NK-92 (cell line): ENCODE data around the gene UNG.
"Not testable (repeated sequence)": the region's sequence is repeated elsewhere in the genome, so short reads cannot be mapped to it uniquely, and the experiment has no call there.

Experiments used
- DNase-seq: peaks from one replicate; lab custom pipeline; 2025; ENCODE audit not compliant: unreplicated experiment; lab: John Stamatoyannopoulos, UW

Gene UNG

DNA sequence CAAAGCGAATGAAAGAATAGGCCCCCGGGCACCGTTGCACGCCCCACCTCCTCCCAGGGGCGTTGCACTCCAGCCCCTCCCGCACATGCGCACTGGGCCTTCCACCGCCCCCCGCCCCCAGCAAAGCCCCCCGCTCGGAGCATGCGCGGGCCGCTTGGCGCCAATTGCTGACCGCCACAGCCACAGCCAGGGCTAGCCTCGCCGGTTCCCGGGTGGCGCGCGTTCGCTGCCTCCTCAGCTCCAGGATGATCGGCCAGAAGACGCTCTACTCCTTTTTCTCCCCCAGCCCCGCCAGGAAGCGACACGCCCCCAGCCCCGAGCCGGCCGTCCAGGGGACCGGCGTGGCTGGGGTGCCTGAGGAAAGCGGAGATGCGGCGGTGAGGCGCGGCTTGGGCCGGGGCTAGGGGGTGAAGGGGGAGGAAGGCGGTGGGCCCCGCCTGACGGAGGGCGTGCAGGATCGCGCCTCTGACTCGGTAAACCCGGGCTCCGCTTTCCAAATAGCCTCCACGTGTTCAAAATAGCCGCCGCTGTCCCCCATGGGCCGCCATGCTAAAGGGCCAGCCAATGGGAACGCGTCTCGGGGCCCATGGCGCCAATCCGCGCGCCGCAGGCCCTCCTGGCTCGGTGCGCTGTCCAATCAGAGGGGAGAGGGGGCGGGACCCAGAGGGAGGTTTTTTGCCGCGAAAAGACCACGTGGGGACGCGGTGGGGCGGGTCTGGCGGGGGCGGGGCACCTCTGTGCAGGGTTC is at the start of gene UNG:
UNG (plus strand) TSS at position 163 of the 748 bp plus-strand sequence; CDS start at position 246, 83 bp downstream.
- DNase-seq = peak; percentile 74

DNA sequence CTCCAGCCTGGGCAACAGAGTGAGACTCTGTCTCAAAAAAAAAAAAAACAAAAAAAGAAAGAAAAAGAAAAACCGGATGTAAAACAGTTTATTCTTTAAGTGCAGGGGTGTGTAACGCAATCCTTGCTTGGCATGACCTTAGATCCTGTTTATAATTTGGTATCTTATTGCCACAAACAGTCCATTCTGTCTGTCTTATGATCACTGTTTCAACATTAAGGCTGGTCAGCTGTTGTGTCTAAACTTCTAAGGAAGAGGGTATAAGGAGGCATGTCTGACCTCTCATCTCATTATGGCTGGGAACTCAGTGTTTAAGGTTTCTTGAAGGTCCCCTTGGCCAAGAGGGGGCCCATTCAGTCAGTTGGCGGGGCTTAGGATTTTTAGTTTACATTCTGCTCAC is 48.7 kb upstream of the UNG start:
- DNase-seq = not testable (repeated sequence)

DNA sequence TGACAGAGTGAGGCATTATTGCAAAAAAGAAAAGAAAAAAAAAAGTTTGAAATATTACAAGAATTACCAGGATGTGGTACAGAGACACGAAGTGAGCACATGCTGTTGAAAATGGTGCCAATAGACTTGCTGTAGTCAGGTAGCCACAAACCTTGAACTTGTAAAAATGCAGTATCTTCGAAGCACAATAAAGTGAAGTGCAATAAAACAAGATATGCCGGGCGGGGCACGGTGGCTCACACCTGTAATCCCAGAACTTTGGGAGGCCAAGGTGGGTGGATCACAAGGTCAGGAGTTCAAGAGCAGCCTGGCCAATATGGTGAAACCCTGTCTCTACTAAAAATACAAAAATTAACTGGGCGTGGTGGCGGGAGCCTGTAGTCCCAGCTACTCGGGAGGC is 47.6 kb upstream of the UNG start:
- DNase-seq = not testable (repeated sequence)

DNA sequence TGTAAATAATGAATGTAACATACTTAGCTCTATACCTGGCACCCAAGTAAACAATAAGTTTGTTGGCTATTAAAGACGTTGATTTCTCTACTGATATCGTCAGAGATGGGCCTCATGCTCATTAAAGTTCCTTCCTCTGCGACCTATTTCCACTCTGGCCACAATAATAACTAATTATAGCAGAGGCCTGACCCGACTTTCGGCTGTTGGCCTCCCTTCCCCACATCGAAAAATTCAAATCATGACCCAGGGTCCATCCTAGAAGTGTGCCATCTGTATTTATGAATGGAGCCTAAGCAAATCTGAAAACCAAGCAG is 45.3 kb upstream of the UNG start:
- DNase-seq = no peak

DNA sequence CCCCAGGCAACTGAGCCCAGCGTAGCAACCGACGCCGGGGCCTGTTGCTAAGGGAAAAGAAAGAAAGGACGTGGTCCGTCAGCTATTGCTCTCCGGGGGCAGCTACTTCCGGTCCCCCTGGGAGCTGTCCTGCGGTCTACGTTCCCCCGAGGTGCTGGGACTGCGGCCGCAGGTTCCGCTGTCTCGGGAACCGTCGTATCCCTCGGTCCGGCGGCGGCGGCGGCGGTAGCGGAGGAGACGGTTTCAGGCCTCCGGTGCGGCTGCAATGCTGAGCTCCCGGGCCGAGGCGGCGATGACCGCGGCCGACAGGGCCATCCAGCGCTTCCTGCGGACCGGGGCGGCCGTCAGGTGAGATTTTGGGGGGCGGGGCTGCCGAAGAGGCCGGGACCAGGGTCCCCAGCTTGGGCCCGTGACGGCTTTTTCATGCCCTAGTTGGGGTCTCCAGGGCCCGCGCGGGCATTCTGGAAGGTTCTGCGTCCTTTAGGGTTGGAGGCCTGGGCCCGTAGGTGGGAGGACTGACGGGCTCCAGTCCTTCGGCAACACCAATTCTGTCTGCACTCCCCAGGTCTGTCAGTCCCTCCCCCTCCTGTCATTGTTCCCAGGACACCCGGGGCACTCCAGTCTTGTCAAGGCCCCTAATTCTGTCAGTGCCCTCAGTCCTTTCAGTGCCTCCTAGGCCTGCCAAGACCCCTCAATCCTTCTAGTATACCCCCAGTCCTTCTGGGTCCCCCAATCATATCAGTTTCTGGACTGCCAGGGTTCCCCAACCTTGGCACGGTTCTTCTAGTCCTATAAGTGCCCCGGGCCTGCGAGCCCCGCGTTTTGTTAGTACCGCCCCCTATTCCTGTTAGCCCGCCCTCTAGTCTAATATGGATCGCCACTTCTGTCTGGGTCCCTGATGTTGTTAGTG is 44.7 kb upstream of the UNG start, which contains the start of gene USP30:
USP30 (plus strand) TSS at position 163 of the 910 bp plus-strand sequence; CDS start at position 266, 103 bp downstream.
- peak; percentile 32 for DNase-seq

DNA sequence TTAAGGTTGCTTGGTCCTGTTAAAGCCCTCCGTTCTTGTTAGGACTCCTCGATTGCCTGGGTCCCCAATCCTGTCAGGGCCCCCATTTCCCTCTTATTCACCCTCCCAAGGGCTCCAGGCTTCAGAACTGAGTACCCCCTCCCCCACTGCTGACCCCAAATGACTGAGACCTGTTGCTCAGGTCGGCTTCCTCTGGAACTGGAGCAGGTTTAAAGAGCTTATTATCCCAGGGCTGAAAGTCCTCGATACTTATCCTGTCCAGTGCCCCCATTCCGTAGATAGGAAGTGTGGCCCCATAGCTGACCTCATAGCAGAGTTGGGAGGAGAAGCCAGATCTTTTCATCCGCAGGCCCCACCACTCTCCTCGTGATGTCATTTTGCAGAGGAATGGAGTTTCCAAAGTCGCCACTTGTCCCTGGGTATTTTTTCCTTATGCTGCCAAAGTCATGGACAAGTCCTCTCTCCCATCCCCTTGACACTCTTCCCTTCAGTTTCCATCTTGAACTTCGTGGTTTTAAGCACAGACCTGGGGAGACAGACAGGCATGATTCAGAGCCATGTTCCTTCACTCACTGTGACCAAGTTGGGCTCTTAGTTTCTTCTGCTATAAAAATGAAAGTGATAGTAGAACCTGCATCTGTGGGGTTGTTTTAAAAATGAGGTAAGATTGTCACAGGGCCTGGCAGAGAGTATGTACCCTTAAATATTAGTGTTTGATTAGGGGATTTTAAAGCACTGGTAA is 43.8 kb upstream of the UNG start:
- DNase-seq = no peak

DNA sequence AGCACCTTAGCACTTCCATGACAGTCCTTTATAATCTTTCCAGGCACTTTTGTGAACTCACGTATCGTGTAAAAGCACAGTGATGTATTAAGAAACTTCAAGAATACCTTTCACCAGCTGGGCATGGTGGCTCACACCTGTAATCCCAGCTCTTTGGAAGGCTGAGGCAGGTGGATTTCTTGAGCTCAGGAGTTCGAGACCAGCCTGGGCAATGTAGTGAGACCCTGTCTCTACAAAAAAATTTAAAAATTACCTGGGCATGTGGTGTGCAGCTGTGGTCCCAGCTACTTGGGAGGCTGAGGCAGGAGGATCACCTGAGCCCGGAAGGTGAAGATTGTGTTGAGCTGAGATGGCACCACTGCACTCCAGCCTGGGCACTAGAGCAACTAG is 43.3 kb upstream of the UNG start:
- DNase-seq = not testable (repeated sequence)

DNA sequence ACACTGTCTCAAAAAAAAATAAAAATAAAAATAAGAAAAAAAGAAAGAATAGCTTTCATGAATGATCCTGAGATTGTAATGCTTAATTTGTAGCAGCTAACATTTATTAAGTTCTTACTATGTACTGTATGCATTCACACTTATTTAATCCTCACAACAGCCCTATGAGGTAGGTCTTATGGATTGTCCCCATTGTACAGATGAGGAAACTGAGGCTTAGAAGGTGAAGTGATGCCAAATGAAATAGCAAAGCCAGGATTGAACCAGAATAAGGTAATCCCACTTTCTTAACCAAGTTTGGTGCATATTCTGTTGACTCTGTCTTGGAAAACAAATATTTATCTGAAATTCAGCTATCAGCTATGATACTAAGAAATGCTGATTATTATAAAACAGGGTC is 42.9 kb upstream of the UNG start:
- DNase-seq = no peak

DNA sequence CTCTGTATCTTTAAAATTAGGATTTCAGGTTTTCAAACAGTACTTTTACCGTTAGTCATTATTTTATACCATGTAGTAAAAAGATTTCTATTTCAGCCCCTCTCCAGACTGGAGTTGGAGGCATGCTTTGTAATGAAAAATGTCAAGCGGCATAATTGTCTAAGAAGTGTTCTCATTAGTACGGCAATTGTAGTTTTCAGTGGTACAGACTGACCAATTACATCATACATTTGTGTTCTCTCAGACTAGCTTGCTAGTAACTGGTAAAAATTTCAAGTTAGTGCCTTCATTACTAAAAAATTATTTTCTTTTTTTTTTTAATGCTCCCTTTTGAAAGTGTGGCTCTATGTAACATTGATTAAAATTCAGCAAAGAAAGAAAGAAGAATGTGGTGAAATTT is 40.5 kb upstream of the UNG start:
- no peak for DNase-seq

DNA sequence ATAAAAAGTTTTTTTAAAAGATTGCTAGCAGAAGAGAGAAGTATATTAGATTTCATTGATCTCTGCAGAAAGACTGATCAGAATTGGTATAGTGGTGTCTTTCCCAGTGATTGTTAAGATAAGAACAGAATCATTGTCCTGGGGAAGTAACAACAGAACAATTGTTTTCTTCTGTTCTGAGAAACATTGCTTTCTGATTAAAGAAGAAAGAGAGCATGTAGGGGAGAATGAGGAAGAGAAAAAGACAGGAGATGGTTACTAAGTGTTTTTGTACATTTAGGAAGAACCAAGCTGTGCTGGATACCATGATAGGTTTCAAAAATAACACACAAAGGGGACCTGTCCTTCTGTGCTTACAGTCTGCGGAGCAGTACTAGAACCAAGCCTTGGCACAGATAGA is 40.0 kb upstream of the UNG start:
- DNase-seq = no peak

DNA sequence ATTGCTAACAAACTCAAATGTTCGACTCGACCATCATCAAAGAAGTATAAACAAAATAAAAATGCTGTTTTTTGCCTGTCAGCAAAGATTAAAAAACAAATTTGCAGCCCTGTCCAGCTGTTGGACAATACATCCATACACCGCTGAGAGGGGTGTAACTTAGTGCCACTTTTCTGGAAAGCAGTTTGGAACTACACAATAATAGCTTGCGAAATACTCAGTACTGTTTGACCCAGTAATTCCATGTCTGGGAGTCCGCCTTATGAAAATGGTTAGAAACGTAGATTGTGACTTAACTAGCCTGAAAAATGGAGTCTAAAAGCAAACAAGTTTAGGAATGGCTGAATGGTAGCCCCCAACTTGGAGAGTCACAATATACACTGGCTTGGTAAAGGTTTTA is 38.6 kb upstream of the UNG start:
- DNase-seq = no peak

DNA sequence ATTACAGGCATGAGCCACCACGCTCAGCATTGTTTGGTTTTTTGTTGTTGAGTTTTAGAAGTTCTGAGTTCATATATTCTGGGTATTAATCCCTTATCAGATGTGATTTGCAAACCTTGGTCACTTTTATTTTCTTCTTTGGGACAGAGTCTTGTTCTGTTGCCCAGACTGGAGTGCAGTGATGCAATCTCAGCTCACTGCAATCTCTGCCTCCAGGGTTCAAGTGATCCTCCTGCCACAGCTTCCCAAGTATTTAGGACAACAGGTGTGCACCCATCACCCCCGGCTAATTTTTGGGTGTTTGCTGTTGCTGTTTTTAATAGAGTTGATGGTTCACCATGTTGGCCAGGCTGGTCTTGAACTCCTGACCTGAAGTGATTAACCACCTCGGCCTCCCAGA is 33.3 kb upstream of the UNG start:
- DNase-seq = no peak

DNA sequence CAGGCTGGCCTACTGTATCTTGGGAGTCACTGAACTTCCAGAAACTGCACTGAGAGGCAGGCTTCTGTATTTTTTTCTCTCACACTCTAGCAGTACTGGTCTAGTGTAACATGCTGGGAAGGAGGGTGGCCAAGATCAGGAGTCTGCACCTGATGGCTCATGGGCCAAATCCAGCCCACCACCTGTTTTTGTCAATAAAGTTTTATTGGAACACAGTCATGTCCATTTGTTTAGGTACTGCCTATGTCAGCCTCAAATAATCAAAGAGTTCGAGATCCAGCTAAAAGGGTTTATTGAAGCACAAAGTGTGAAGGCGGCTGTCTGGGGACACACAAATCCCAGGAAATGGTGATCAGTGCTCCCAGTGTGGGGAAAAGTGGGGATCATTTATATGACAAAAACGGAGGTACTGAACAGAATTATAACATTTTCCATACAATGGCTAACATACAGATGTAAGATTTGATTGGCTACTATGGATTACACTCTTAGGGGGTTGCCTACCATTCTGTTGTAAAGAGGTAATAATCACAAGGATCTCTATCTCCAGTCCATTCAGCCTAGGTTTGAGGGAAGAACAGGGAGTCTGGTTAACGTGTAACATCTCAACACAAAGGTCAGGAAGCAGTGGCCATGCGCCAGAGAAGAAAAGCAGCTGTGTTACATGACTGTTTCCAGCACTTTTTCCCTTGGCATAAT is 32.1 kb upstream of the UNG start:
- no peak for DNase-seq

DNA sequence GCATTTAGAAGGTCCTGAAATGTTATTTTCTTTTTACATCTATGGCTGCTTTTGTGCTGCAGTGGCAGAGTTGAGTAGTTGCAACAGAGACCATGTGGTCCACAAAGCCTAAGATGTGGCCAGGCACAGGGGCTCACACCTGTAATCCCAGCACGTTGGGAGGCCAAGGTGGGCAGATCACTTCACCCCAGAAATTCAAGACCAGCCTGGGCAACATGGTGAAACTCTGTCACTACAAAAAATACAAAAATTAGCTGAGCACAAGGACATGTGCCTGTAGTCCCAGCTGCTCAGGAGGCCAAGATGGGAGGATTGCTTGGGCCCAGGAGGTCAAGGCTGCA is 31.6 kb upstream of the UNG start:
- no peak for DNase-seq

DNA sequence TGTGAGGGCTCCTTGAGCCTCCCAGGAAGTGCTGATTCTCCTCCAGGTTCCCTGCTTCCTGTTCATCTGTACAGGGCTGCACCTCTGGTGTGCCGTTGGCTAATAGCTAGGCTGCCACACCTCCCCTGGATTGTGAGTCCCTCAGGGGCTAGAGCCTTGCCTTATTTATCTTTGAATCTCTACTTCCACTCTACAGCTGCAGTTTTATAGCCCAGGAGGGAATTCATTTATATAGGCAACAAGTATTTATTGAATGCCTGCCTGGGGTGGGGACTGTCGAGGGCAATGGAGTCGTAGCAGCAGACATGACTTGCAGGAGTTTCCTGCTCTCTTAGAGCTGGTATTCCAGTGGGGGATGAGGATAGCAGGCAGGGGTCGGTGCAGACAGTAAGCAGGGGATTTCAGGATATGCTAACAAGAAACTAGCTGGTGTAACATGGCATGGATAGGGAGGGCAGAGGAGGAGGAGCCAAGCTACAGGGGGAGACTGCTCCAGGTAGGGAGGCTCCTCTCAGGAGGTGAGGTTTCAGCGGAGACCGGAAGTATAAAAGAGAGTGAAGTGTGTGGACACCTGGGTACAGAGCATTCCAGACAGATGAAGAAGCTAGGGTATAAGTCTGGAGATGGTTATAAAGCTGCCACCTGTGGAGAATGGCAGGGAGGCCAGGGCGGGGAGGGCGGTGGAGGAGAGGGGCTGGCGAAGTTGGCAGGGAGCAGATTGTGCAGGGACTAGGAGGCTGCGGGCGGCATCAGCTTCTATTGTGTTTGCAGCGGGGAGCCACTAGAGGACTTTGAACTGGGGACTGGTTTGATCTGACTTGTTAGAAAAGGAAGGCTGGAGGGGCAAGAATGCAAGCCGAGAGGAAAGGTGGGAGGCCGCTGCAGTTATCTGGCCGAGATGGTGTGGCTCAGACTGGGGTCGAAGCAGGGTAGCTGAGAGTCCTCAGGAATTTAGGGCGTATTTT is 27.8 kb upstream of the UNG start:
- DNase-seq = no peak

DNA sequence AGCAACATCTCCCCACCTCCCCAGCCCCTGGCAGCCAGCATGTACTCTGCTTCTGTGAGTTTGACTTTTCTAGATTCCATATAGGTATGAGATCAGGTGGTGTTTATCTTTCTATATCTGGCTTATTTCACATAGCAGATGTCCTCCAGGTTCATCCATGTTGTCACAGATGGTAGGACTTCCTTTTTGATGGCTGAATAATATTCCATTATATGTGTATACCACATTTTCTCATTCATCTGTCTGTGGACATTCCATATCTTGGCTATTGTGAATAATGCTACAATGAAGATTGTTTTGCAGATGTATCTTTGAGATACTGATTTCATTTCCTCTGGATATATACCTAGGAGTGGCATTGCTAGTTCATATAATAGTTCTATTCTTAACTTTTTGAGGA is 22.5 kb upstream of the UNG start:
- no peak for DNase-seq

DNA sequence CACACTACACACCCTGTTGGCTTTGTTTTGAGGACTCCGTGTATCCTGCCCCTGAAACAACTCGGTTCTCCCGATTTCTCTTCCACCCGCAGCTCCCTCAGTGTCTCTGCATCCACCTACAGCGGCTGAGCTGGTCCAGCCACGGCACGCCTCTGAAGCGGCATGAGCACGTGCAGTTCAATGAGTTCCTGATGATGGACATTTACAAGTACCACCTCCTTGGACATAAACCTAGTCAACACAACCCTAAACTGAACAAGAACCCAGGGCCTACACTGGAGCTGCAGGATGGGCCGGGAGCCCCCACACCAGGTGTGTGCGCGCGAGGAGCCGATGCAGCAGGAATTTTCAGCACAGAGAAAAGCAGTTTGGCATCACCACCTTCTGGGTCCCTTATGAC is 14.6 kb upstream of the UNG start:
- no peak for DNase-seq

DNA sequence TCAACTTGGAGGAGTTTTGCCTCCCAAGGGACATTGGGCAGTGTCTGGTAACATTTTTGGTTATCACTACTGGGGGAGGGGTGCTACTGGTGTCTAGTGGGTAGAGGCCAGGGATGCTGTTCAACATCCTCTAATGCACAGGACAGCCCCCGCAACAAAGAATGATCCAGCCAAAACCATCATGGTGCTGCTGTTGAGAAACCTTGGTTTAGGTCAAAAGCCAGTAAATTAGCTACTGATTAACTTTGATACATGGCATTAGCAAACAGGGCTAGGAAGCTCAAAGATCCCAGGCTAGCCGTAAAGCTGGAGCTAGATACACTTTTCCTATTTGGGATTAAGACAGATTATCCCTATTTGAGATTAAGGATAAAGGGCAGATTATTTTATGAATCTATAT is 13.0 kb upstream of the UNG start:
- no peak for DNase-seq

DNA sequence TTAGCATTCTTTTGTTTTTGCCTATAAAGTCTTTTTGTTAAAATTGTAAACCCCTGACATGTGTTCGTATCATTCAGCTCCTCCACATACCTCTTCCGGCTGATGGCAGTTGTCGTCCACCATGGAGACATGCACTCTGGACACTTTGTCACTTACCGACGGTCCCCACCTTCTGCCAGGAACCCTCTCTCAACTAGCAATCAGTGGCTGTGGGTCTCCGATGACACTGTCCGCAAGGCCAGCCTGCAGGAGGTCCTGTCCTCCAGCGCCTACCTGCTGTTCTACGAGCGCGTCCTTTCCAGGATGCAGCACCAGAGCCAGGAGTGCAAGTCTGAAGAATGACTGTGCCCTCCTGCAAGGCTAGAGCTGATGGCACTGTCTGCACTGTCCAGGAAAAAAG is 11.8 kb upstream of the UNG start:
- DNase-seq = no peak

DNA sequence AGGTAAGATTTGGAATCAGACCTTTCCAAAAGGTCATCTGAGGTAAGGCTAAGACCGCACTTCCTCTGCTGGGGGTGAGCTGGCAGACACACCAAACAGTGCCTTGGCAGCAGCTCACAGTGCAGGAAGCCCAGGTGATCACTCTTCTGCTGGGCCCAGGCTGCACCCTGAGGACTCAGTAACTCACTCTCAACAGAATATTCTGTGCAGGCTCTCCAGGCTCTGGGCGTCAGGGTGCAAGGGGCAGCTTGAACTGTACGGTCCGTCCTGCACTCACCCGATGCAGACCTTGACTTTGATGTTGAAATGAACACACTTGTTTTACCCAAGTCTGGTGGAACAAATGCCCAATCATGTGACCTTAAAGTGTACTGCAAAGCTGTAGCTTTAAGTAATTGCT is 10.1 kb upstream of the UNG start:
- DNase-seq = no peak
